Cerebellar nuclear complex (tissue), 1 donor: ENCODE results near the gene PARP8.

ENCODE experiments used
- DNase-seq, 2 experiments: peaks; one replicate each; lab custom pipeline; 2025; lab: John Stamatoyannopoulos, UW

Gene PARP8

DNA sequence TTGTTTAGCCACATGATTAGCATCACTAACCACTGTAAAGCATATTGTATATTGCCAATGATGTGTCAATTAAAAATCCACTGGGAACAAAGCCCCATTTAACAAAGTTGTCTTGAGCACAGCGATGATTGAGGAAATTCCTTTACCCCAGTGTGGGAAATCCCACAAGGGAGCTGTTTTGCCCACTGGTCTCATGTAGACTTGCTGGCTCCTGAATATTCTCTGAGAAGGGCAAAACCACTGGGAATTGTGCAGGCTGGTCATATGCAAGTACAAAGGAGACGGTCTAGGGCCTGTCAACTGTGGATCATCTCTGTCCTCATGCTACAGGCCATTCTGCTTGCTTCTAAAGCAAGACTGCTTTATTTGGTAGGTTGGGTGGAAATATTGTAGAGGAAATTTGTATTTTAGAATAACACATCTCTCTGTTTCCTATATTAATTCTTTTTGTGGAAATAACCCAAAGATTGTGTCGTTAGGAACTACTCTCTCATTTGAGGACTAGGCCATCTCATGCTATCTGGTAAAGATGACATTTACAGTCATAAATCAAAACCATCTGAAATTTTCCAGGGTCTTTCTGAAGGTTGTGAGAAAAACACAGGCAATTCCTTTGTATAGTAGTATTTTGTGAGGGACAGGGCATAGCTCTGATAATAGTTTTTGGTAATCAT lies 60.2 kb downstream of the PARP8 start:
- no peak for DNase-seq

DNA sequence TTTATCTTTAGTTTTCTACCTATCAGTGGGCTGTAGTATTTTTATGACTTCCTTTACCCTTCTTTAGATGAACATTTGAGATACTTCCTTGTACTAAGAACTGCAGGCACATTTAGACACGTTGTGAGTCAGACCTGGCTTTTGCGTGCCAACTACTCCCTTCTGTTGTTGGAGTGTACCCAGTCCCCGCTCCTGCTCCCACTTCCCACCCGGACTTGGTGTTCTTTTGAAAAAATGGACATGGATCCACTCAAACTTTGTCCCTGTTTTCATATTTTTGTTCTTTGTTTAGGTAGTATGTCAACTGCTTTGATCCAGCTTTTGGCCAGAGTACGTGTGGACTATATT lies 60.7 kb downstream of the PARP8 start:
- DNase-seq, result no peak

DNA sequence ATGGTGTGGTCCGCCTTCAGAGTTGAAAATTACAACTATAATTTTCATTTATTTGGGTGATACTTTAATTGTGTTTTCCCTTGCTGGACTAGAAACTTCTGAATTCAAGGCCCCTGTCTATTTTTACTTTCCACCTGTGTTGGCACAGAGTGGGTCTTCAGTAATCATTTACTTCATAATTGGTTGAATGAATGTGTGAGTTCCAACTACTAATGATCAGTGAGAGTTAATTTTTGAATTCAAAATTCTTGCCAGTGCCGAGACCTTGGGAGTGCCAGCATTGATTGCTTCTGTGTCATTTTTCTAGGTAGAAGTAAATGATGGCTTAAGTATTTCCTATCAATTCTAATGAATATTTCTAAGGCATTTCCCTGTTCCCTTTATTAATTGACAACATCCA lies 61.4 kb downstream of the PARP8 start:
- no peak for DNase-seq

DNA sequence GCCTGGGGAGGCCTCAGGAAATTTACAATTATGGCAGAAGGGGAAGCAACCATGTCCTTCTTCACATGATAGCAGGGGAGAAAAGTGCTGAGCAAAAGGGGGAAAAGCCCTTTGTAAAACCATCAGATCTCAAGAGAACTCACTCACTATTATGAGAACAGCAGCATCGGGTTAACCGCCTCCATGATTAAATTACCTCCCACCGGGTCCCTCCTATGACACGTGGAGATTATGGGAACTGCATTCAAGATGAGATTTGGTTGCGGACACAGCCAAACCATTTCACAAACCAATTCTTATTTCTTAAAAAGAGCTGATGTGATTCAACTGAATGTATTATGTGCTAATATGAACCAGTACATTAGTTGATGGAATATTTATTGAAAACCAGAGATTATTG lies 63.9 kb downstream of the PARP8 start:
- no peak for DNase-seq

DNA sequence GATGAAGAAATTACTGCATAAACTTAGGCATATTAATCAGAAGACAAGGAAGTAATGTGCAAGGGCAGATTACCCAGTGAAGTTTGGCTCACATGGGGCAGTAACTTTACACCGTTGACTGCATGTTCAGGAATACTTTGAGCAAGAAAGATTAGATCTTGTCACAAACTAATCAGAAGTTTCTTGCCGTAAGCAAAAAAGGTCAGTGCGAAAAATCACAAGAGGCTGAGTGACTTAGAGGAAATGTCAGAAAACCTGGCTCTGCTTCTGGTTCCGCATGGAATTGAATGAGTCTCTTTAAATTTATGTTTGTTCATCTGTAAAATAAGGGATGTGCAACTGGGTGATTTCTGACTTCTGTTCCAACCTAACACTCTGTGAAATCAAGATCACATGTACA lies 64.4 kb downstream of the PARP8 start:
- DNase-seq, result no peak

DNA sequence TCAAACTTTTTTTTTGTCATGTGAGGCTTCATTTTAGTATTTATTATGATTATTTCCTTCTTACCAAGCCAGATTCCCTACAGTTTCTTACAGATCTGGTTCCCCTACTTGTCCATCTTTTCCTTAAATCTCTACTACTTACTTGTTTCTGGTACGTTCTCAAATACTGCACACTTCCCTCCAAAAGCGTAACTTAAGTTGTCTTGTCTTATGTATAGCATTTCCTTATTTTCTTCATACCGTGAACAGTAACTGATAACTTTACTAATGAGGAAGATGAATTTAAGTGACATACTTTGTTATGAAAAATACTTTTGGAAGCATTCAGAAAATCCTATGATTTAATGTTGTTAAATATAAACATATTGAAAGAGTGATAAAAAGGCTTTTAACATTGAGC lies 67.3 kb downstream of the PARP8 start:
- no peak for DNase-seq

DNA sequence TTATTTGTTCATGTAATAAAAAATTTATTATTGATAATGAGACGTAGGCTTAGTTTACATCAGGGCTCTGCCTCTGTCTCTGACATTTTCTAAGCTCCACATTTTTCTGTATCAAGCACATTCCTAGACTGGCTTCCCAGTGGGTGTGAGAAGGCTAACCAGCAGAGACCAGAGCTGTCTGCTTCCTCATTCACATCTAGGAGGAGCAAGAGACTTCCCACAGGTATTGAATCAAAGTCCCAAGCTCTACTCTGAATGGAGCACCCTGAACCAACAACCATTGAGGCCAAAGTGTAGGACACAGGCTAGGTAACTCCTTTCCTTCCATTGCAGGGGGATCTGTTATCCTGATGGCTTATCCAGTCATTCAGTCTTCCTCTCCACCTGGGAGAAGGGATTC lies 72.4 kb downstream of the PARP8 start:
- DNase-seq, result no peak

DNA sequence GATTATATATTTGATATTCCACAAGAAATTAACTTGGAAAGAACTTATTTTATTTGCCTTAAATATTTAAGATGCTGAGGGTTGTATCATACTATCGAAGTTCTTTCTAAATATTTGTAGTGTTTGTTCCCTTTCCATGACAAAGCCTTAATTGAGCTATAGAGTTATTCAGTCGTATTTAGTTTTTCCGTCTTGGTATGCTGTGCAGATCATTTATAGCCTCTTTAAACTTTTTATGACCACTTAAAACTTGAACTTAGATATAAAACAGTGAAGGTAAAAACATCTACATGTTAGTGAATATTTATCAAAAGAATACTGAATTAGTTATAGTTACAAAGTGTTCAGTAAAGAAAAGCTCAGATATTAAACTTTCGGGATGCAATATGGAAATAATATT lies 74.4 kb downstream of the PARP8 start:
- no peak for DNase-seq

DNA sequence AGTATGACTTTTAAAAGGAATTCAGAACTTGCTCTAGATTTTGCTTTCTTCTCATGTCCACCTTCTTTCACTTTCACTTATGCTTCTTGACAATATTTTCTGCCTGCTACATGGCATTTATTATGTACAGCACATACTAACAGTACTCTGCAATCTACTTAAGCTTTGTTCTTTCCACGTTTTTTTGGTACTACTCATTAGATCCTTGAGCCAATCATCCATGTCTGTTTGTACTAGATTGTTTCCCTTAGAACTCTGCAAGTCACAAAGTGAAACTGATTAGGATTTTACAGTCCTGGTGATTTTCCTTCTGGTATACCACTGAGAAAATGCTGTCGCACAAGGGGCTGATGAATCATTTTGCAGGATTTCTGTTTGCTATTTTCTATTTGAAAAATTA lies 78.3 kb downstream of the PARP8 start:
- DNase-seq, result no peak

DNA sequence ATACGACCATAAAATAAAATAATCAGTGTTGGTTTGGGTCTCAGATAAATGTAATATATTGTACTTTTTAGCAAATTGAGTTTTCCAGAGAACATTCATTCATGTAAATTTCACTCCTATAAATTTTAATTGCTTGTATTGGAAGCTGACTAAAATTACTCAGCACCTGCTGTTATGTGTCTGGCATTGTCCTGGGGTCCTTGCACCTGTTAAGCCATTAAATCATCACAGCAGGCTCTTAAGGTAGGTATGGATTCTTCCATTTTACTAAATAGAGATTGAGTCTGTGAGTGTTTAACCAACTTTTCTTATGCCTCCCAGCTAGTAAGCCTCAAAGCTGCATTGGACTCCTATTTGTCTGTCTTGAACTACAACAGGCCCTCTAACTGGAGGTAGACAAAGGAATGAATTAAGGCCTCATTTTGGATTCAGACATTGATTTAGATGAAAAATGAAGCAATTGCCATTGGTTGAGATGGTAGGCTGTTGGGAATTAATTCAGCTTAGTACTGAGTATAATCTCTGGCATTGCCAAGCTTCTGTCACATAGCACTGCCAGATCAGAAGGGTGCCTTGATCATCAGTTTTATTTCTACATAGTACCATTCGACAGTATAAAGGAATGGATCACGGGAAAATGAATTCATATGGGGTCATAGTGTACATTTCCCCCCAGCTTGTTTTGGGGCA lies 78.9 kb downstream of the PARP8 start:
- DNase-seq, result no peak

DNA sequence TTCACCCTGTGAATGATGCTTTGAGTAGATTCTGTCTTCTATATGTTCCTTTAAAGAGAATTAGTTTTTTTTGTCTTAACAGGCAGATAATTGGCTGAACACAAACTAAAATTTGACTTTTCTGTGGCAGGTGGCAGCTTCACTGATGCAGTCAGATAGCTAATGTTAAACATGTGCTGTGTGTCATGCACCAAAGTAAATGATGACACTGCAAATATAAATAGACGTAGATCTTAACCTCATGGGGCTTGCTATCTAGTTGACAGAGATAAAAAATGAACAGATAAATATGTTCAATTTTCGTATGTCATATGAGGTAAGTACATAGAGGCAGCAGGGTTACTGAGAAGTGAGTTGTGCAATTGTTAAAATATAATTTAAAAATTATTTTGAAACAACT lies 82.7 kb downstream of the PARP8 start:
- DNase-seq, result no peak

DNA sequence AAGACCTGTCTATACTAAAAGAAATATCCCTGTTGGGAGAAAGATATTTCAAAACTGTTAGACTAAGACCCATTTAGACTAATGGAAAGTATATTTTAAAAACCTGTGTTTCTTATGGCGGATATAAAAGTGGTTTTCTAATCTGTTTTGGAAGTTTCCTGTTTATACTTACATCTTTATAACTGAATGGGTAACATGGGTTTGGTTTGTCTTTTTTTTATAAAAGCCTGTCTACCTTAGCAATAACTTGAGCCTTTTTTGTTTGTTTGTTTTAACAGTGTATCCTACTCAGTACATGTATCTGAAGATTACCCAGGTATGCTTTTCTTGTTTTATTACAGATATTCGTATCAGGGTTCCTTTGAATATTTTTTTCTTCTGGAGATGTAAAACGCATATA lies 83.4 kb downstream of the PARP8 start:
- DNase-seq, result no peak

DNA sequence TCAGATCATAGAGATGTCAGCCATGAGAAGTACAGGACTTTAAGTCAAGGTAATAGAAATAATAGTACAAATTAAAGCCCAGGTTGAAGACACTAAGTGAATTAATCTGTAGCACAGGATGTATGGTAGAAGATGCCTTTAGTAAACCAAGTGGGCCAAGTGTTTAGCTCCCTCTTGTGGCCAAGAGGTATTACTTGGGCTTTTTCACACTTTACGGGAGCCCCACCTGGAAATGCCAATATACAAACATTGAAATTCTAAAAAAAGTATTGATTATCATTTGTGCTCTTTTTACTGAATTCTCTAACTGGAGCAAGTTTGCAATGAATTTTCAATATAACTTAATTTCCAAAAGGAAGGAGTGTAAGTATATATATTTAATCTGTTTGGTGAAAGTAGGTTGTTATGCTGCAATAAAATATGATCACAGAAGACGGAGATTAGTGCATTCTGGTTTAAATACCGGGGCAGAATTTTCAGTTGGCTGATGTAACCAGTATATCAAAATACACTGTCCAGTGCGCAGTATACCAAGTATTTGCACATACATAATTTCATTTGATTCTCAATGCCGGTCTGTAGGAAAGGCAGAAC lies 84.7 kb downstream of the PARP8 start:
- DNase-seq, result no peak

DNA sequence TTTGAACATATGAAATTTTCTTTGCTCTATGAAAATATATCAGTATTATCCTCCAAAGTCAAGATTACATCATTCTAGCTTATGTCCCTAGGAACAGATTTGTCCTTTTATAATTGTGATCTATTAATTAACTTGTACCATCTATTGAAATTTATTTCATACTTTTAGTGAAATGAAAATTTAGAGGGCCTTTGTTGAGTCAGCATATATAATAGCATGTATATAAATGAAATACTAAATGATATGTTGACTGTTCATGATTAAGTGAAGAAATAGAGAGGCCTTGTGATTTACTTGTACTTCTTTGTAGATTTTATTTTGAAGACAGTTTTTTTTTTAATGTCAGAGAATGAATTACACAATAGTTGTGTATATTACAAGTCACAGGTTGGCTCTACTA lies 86.4 kb downstream of the PARP8 start:
- DNase-seq, result no peak

DNA sequence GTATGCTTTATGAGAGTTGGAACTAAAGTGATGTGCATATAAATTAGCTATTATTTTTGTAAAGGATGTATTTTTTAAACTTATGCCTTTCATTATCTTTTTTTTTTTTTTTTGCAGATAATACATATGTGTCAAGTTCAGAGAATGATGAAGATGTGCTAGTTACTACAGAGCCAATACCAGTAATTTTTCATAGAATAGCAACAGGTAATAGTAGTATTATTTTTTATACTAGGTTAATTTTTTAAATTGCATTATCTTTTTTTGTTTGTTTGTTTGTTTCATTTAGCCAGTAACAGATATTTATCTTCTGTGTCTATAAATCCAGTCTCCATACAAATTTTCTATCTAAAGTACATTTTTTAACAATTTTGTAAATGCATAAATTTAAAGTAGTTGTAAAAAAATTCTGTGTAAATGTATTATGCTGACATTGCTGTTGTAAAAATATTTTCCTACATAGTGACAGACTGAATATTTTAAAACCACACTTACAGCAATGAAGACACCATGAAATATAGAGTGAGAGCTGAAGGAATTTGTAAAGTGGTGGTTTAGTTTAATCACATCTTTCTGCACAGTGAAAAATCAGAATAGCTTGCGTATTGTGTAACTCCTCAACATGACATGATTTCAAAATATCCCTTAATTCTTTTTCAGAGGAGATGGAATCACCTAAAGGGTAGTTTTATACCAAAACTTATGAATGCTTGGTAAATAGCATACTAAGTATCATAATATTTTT lies 93.3 kb downstream of the PARP8 start:
- no peak for DNase-seq

DNA sequence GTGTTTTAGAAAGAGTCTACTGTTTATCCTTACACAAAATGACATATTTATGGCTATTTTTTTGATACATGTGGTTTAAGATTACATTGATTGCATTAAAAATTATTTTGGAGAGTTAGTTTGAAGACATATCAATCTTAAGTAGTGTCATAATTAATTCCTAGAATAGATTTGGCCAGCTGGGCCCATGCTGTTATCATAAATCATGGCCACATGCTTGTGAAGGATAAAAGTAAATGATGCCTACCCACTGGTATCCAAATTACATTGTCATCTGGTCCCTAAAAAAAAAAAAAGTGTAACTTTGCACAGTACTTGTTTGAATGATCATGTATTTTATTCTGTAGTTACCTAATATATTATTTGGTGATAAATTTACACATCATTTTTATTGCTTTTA lies 96.9 kb downstream of the PARP8 start:
- no peak for DNase-seq

DNA sequence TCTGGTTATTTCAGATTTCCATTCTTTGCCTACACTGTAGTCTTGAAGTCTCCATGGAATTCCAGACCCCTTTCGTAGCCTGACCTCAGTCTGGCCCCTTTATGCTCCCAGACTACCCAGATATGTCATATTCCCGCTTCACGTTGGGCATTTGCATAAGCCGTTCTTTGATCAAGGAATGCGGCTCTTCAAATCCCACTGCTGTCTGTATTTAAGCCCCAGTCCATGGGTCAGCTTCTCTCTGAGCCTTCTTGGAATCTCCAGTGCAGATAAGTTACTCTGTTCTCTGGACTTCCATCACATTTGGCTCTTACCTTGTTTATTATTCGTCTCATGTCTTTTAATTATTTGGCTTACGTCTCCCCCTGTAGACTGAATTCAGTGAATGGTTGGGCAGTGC lies 97.4 kb downstream of the PARP8 start:
- DNase-seq, result no peak

DNA sequence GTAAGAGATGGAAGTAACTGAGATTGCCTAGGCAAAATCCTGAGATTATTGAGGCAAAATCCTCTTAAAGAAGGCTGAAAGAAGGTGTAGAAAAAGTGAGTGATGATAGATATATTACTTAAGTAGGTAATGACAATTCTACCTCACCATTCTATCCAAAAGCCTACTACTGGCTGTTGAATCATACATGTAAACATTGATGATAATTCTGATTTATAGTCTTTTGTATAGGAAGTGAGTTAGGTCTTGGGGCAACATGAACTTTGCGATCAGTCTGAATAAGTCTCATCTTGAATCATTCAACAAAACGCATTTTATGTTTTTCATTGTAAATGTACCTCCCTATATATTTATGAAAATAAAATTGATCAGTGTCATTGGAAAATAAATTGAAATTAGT lies 99.6 kb downstream of the PARP8 start:
- DNase-seq, result no peak

DNA sequence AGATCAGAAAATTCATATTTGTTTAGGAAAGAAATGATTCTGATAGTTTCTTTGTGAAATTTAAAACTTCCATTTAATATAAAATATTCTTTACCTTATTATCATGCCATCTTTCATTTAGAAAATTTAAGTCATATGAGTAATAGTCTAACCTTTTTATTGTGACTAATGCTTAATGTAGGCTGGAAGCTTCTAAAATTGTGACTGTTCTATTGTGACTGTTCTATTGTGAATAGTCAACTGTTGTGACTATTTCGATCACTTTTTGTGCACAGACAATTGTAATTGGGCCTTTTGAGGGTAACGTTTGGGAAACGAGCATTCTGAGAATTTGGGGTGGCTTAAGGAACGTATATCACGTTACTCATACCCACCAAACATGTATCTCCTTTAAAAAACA lies 100.0 kb downstream of the PARP8 start:
- no peak for DNase-seq

DNA sequence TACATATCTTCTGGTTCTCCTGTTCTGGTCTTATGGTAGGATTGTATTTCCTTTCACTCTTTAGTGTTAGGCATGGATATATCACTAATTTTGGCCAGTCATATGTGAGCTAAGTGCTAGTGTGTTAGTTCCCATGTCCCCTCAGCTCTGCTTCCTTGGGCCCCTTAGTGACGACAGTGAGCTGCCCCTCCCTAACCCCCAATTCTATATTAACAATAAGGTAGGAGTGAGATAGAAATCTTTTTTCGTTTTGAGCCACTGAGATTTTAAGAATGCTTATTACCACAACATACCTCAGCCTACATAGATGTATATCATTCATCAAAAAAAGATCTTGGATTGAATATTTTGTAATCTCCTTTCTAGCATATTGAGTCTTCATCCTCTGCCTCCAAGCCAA lies 100.5 kb downstream of the PARP8 start:
- DNase-seq, result no peak

DNA sequence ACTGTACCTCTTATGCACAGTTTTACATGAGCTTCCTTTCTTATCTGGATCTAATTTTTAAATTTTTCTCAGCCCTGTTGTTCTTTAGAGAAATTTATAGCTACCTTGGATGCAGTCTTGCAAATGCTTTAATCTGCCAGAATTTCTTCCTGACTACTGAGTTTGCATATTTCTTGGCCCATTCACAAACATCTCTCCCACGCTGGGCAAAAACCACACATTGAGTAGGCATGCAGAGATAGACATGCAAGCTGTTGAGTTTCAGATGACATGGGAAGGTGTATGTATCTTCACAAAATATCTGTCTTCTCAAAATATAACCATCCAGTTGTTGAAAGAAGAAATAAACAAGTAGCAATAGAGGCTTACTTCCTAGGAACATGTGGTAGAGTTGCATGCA lies 101.2 kb downstream of the PARP8 start:
- no peak for DNase-seq

DNA sequence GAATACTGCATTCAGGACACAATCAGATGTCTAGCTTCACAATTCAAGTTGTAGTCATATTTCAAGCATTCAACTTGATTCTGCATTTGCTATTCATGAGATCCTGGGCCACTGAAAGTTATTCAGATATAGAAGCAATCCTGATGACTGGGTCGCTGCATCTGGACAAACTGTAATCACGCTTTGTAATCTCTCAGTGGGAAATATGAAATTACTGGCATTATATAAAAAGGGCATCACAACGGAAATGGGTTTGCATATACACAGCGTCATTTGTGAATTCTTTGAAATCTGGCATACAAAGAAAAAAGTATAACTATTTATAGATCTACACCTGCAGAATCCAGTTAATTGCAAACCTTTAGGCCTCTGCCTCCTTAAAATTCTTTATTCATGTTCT lies 102.2 kb downstream of the PARP8 start:
- no peak for DNase-seq

DNA sequence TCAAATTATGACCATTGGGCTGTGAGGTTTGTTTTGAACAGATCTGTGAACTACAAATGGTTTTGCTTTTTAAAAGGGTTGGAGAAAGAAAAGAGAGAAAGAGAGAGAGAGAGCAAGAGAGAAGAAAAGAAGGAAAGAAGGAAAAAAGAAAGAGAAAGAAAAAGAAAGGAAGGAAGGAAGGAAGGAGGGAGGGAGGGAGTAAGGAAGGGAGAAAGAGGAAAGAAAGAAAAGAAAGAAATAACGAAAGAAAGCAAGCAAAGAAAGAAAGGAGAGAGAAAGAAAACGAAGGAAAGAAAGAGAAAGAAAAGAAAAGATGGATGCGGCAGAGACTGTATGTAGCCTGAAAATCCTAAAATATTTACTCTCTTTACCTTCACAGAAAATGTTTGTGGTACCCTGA lies 104.0 kb downstream of the PARP8 start:
- DNase-seq, result no peak
